GM11168 (cell line): Measurements from ENCODE around the gene DGCR6L.

Experiments used
- in situ Hi-C: fragments of 300-500 bp; cut with MboI; formaldehyde crosslinking; loops from one replicate; pipeline ENCODE4 v1.12.0; 2022; ENCODE audit warnings: low sequenced_read_pairs; ENCODE audit not compliant: unreplicated experiment

Gene DGCR6L

GRCh38 chr22:20297414-20298109 is 22.3 kb downstream of the DGCR6L start:
- in situ Hi-C loops: no loop called here

GRCh38 chr22:20296598-20296997 is 23.3 kb downstream of the DGCR6L start:
- in situ Hi-C loops: no loop called here

- in situ Hi-C loops: no loop called here
Measured at GRCh38 chr22:20295262-20296064, 24.4 kb downstream of the DGCR6L start.

- in situ Hi-C loops: no loop called here
Measured at GRCh38 chr22:20292673-20293232, 27.1 kb downstream of the DGCR6L start.

GRCh38 chr22:20292108-20292507 is 27.8 kb downstream of the DGCR6L start:
- in situ Hi-C loops: no loop called here

- in situ Hi-C loops: no loop called here
Measured at GRCh38 chr22:20291604-20292063, 28.2 kb downstream of the DGCR6L start.

GRCh38 chr22:20291249-20291586 is 28.6 kb downstream of the DGCR6L start:
- in situ Hi-C loops: no loop called here

GRCh38 chr22:20290578-20291248 is 29.1 kb downstream of the DGCR6L start:
- in situ Hi-C loops: no loop called here

GRCh38 chr22:20290045-20290392 is 29.8 kb downstream of the DGCR6L start:
- in situ Hi-C loops: no loop called here

GRCh38 chr22:20289182-20290044 is 30.4 kb downstream of the DGCR6L start:
- in situ Hi-C loops: loop anchor here (5.0 kb wide), 1 partner anchor 1337 kb away; no protein-coding TSS in a partner anchor

GRCh38 chr22:20286784-20287423 is 33.0 kb downstream of the DGCR6L start:
- in situ Hi-C loops: loop anchor here (5.0 kb wide), 1 partner anchor 1335 kb away; no protein-coding TSS in a partner anchor

- in situ Hi-C loops: loop anchor here (5.0 kb wide), 1 partner anchor 1334 kb away; no protein-coding TSS in a partner anchor
Measured at GRCh38 chr22:20286312-20286660, 33.6 kb downstream of the DGCR6L start.

GRCh38 chr22:20285473-20286311 is 34.2 kb downstream of the DGCR6L start:
- in situ Hi-C loops: loop anchor here (5.0 kb wide), 1 partner anchor 1333 kb away; no protein-coding TSS in a partner anchor

GRCh38 chr22:20284471-20285086 is 35.3 kb downstream of the DGCR6L start:
- in situ Hi-C loops: loop anchor here (5.0 kb wide), 2 partner anchors 127 to 1332 kb away; no protein-coding TSS in a partner anchor

GRCh38 chr22:20283674-20284066 is 36.2 kb downstream of the DGCR6L start:
- in situ Hi-C loops: loop anchor here (5.0 kb wide), 1 partner anchor 126 kb away; no protein-coding TSS in a partner anchor

GRCh38 chr22:20282901-20283673 is 36.8 kb downstream of the DGCR6L start:
- in situ Hi-C loops: loop anchor here (5.0 kb wide), 1 partner anchor 126 kb away; no protein-coding TSS in a partner anchor

- in situ Hi-C loops: loop anchor here (5.0 kb wide), 1 partner anchor 125 kb away; no protein-coding TSS in a partner anchor
Measured at GRCh38 chr22:20281891-20282290, 38.0 kb downstream of the DGCR6L start.
